CD4-positive, alpha-beta T cell treated with Interleukin-17A for 1 hour (primary cell): Measurements from ENCODE around the gene CCDC175.

Source experiments
- DNase-seq: peaks from one replicate; pipeline ENCODE4 v3.0.0-alpha.2; 2020

CCDC175 gene

DNA sequence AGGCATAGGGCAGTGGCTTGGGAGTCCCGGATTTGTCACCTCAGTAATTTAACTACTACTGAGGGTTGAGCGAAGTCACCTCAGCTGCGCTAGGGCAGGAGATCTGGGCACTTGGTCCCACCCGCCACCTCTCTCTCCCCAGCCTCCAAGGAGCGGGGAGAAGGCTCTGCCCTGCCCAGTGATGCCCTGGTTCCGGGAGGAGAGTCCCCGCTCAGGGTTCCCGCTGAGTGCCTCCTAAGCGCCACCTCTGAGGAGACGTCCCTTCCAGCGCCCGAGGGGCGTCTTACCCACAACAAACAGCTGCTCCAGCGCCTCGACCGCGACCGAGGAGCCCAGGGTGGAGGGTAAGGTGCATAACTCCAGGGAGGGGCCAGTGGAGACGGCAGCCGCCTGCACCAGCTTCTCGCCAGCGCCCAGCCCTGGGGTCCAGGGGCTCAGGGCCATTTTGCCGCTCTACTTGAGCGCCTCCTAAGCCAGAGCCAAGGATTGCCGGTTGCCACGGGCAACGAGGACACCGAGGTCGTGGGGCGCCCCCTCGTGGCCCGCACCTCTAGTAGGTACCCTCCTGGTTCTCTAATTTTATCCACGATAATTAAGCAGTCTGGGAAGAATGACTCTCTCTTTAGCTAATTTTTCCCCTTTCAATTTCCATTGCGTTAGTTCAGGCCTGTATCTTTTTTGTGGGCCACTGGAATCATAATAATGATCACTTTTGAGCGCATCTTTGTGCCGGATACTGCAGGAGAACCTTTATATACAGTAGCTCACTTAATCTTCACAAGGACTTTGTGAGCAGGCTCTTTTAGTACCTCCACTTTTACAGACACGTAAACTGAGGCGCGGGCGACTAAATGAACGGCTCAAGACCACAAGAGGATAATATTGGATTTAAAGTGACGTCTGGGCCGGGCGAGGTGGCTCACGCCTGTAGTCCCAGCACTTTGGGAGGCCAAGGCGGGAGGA, at the start of gene CCDC175:
TSS of gene CCDC175 (minus strand) at position 481 of the 963 bp plus-strand sequence. CDS start at position 444, 37 bp downstream.
- DNase-seq = peak; percentile 79

DNA sequence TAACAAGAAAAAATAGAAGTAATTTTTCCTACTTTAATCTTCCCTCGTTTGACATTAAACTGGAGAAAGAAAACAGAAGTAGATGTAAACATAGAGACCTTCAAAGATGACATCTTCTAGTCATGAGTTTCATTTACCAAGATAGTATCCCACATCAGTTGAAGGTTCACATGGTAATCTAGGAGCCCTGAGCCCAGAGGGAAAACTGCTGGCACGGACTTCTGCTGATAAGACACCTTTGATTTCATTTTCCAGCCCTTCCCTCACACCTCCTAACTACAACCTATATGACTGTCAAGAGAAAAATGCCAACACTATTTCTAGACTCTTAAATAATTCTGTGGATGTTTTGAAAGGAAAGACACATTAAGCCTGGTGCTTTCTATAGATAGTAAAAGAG, 46.0 kb upstream of the CCDC175 start:
- no peak for DNase-seq

DNA sequence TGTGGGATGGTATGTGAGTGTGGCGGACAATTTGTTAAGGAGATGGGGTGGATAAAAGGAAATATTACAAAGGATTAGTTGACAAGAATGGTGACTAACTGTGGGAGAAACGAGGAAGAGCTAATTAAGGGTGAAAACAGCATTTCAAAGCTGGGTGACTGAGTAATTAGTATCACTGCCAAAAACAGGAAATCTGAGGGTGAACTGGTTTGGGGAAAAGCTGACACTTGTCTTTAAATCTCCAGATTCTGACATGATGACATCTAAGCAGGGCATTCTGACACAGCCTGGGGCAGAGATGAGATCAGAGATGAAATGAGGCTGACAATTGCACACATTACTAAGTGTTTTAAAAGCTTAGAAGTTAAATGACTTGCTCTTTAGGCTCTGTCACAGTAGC, 42.4 kb upstream of the CCDC175 start:
- no peak for DNase-seq

DNA sequence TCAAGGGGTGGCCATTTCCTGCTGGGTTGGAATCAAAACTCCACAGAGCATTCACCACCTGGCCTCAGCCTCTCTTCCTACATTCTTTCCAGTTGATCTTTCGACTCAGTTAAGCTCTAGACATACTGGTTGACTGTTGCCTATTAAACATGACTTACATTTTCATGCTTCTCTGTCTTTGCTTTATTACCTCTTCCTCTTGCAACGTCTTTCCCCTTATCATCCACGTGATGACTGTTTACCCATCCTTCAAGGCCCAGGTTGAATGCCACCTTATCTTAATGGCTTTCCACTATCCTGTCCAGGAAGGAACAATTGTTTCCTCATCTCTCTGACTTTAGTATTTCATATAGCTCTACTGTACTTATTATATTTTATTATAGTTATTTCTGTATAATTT, 24.4 kb upstream of the CCDC175 start:
- no peak for DNase-seq

DNA sequence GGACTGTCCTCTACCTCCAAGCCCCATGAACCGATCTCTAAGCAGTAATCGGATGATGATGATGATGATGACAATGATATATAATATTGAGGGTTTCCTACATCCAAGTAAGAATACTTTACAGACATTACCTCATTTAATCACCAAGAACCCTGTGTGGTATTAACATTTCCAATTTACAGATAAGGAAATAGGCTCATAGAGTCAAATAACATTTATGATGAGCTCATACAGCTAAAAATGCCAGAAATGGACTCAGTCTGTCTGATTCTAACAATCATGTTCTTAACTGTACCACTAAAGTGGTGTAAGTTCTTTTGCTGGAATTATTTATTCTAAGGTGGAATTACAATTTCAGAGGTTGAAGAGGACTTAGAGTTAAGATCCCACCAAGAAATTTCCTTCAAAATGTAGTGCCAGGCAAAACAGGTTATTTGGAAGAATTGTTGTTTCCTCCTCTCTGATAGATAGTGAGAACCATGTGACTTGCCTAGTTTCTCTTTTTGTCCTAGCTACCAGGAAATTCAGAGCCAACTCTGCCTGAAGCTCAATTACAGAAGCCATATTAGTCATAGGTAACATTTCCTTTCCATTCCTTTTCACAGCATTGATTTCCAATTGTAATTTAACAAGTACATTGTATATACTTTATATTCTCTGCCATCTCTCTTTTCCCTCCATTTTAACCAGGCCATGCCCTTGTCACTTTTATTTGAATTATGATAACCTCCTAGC, 23.8 kb upstream of the CCDC175 start:
- DNase-seq = no peak

DNA sequence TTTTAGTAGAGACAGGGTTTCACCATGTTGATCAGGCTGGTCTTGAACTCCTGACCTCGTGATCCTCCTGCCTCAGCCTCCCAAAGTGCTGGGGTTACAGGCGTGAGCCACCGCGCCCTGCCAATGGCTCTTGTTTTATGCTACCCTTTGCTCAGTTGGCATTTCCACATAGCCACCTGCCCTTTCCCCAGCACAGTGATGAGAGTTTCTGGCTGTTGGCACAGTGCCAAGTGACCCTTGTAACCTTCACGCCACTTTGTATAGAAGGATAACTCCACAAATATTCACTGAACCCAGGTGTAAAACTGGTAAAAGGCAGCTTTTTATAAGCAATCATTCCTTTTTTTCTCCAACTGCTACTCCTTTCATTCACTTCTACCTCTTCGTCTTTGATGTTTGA, 18.5 kb upstream of the CCDC175 start:
- DNase-seq = no peak

DNA sequence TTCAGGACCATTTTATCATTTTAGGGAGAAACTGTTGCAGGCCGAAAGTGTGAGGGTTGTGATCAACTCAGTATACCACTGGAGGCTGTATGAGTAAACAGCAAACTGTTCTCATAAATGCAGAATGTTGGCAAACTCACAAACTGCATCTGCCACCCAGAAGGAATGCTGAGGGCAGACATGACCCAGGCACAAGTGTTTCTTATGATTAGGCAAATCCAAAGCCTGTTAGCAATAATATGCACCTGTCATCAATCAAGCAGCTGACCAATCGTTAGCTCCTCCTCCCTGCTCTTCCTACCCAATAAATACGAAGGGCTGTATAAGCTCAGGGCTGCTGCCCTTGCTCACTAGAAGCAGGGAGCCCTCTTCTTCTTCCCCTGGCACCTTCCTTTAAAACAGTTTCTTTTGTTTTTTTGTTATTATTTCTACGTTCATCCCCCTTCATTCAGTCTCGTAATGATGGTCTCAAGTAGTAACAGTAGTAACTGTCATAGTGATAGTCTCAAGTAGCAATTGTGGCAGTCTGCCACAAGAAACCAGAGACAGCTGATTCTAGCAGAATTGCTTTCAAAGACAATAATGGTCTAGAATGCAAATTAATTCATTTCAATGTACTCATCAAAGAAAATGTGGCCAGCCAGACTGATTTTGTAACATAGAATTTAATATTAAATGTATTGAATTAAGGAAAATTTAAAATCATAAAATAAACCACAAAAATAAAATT, 15.2 kb upstream of the CCDC175 start:
- DNase-seq = no peak

DNA sequence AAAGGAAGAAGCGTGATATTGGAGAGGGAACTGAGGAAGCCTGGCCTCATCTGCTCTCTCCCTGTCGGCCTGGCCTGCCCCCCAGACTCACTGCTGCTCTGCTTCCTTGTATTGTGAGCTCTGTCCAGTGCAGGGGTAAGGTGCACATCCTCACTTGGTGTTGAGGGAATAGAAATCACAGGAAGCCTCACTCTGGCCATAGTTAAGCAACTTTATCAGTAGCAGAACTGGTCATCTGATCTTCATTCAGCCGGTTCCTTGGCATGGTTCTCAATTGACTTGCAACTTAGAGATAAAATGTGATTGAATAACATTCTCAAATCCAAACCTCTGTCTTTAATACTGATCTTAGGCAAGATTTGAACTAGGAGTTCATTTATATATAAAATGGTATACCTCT, 11.5 kb upstream of the CCDC175 start:
- DNase-seq = no peak

DNA sequence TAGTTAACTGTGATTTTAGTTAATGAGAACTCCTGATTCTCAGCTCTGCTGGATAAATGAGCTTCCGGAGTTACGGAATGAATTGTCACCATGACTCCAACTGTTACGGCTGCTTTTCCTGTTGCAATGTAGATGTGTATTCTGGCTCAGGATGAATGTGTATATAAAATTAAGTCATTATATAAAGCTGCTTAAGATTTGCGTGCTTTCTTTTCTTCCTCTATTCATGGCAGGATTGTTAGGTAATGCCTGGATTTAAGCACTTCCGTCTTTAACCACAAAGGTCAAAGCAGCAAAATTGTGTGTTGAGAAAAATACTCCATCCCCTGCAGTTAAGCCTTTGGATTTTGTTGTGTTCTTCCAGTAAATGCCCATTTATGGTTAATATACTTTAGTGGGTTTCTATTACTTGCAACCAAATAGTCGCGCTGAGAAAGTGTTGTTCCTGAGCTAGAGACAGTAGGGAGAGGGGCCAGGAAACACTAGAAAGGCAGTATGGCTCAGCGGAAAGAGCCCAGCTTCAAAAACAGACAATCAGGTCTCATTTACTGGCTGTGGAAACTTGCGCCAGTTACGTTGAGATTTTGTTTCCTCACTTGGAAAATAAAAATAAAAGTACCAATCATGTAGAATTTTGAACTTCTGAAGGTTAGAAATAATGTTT, 9.4 kb upstream of the CCDC175 start:
- DNase-seq = no peak

DNA sequence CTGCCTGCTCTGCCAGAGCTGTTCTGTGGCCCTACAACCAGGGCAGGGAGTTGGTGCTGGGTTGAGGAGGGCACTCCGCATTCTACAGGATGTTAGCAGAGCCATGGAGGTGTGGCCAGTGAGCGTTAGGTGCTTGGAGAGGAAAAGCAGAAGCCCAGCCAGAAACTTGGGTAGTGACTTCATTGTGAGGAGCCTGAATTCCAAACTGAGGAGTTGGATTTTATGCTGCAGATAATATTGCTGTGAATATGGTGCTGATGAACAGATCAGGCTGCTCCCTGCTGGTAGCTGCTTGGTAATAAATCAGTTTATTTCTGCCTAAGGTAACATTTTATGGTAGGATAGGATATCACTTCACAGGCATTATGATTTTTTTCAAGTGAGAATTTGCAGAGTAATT, 7.1 kb upstream of the CCDC175 start:
- no peak for DNase-seq

DNA sequence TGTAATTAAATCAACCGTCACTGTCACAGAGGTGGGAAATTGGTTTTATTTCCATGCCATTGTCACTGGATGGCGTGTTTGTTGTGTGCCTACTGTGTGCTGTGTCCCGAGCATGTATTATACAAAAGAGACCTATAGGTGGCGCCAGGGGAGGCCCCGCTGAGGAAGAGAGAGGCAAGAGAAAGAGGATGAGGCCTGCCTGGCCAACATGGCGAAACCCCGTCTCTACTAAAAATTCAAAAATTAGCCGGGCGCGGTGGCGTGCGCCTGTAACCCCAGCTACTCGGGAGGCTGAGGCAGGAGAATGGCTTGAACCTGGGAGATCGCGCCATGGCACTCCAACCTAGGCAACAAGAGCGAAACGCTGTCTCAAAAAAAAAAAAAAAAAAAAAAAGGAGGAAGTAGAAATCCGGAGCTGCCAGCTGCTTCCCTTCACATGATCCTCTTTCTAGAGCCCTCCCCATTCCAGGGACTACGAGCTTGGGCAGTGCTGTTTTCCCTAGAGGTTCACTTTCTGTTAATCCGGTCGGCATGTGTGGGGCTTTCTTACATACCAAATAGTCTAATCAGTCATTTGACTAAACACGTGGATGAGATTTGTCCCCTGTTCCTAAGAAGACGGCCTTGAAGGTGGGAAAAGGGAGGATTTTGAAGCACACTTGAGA, 6.4 kb upstream of the CCDC175 start:
- no peak for DNase-seq

DNA sequence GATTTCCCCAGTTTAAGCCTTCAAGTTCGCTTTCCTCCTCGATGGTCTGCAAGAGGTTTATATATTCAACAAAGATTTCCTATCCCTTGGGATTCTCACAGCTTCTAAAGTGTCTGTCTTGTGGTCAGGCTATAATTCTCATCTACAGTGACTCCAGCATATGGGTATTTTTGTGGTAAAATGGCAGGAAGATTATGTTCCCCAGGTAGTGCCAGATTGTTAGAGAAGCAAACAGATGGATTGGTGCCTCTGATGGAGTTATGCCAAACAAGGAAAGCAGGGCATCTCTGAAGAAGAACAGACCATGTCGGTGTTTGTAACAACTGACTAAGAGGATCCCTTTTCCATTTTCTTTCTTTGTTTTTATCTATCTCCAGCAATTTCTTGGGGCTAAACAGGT, 5.5 kb upstream of the CCDC175 start:
- DNase-seq = no peak

DNA sequence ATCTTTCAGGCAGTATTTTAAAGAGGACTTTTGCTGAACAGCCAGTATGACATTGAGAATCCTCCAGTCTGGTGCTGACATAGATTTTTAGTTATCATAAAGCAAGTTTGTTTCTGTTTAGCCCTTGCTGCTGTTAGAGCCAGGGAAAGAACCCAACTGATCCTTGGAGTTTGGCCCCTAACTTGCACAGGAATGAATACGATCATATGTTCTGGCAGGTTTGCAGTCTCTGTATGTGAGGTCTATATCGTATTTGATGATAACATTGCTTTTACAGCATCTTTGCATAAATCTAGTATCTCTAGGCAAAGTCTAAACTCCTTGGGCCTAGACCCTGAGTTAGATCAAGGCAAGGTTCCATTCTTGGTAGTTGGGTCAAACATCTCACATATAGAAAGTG, 4.3 kb upstream of the CCDC175 start:
- DNase-seq = no peak

DNA sequence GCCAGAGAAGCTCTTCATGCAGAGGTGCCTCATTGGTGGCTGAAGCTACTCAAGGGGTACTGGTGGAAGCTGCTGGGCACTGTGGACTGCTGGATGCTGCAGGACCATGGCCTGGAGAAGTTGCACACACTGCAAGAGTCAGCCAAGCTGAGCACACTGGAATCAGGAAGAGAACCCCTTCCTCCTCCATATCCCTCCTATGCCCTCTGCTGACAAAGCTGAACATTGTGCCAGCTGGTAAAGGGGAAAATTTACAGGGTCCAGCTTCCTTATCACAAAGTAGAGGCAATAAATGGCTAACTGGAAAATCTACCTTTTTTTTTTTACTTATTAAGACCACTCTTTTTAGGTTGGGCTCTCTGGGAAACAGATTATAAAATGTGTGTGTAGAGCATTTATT, 6.5 kb downstream of the CCDC175 start:
- DNase-seq = no peak

DNA sequence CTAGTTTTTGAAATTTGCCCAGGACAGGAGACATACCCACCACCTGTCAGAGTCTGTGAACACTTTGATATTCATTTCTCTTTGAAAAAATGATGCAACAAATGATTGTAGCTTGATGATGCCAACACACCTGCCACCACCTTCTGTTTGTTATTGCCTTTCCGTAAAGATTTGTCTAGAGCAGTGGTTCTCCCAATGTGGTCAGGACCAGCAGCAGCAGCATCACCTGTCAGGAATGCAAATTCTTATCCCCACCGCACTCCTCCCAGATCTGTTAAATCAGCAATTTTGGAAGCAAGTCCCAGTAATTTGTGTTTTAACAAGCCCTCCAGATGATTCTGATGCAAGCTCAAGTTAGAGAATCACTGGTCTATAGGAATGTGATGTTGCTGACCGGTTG, 9.9 kb downstream of the CCDC175 start:
- no peak for DNase-seq

DNA sequence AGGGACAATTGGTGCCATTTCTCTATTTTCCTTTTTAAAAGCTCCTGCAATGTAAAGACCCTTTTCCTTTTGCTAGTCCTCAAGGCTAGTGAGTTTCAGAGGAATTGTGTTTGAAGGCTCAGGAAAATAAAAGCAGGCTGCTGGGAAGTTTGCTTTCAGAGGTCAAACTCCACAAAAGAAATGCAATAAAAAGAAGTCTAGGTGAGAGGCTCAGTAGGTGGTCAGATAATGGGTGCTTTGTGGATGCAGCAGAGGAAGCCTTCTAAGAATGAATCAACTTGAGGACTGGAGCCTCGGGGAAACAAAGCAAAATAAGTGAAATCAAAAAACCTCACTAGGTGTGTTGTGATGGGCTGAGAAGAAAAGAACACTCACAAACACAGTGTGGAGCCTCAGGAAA, 10.3 kb downstream of the CCDC175 start:
- no peak for DNase-seq

DNA sequence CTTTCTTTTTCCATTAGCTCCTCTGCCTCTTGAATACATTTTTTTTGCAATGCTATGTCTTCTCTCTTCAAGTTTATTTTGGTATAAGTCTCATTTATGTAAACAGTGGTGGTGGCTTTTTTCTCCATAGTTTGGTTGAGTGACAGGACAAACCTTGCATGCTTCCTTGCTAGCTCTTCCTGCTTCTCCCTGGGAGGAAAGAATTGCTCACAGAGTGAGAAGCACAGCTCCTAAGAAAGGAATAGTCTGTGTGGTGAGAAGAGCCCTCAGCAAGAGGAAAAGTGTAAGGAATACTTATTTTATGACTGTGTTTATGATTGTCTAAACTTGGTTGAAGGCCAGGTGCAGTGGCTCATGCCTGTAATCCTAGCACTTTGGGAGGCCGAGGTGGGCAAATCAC, 11.5 kb downstream of the CCDC175 start:
- no peak for DNase-seq

DNA sequence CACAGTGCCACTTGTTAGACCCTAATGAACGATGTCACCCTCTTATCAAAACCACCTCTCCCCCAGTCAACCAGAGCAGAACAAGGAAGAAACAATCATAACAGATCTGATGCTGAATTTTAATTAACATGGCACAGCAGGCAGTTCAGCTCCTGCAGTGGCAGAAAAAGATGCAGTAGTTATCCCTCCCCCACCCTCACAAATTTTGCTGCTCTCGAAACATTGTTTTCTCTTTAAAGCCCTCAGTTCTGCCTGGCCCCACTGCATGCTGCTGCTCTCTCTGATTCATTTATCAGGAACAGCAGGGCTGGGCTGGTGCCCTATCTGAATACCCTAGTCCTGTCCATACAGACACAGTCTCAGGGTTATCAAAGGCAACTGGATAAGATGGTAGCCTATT, 12.2 kb downstream of the CCDC175 start:
- DNase-seq = no peak

DNA sequence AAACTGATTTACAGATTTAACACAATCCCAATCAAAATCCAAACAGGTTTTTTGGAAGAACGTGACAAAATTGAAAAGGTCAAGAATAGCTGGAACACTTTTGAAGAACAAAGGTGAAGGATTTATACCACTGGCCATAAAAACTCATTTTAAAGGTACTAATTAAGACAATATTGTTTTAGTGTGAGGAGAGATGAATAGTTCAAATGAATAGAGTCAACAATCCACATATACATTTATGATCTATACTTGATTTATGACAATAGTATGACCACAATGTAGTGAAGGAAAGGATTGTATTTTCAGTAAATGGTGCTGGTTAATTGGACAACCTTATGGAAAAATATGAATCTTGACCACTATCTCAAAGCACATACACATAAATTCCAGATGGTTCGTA, 29.3 kb downstream of the CCDC175 start:
- DNase-seq = no peak

DNA sequence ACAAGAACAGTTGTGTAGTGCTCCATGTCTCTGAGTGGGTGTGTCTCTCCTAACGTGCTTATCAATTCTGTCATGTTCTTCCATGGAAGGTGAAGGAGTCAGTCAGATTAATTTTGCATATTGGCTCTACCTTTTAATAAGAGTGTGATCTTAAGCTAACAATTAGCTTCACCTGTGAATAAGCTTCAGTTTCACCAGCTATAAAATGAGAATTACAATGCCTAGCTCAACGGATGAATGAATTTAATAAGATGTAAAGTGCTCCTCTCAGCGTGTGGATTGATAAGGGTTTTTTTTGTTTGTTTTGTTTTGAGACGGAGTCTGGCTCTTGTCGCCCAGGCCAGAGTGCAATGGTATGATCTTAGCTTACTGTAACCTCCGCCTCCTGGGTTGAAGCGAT, 32.7 kb downstream of the CCDC175 start:
- no peak for DNase-seq

DNA sequence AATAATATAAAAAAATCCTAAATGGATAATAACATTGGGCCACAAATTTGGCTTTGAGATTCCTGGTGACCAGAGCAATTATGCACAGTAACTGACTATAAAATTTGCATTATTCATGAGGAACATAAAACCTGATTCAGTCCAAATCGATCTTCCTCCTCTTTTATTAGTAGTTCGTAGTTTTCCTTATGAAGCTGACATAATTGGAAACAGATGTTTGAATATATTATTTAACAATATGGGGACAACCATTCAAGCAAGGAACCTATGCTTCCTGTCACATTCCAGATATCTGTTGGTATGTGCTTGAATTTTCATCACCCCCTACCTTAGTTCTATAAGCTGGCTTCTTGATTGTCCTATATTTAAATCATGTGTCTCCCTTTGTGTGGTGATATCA, 34.9 kb downstream of the CCDC175 start:
- no peak for DNase-seq

DNA sequence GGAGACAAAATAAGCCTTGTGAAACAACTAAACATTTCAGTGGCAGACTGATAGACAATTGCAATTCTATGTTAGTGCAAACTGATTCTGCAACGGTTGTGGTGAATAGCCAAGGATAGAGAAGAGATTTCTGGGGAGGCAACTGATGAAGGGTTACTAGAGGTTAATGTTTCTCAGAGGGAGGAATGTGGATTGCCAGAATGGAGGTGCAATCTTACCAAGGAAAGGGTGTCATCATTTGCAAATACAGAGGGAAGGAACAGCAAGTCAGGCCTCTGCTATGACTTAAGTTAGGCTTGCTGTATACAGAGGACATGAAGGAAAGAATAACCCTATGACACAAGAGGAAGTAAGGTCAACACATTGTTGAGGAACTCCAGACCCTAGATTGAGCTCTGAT, 35.8 kb downstream of the CCDC175 start:
- no peak for DNase-seq
